Stimulated activated CD4-positive, alpha-beta T cell treated with anti-CD3 and anti-CD28 coated beads, Interleukin-15, amount 100 ng/mL, for 48 hours (primary cell): ENCODE data around the gene VPS33B.

ENCODE experiments used
- DNase-seq, 2 donors: peaks; one replicate each; pipeline ENCODE4 v3.0.0-alpha.2; 2020; ENCODE audit warnings: low read depth in 2 of 2

The VPS33B gene

DNA sequence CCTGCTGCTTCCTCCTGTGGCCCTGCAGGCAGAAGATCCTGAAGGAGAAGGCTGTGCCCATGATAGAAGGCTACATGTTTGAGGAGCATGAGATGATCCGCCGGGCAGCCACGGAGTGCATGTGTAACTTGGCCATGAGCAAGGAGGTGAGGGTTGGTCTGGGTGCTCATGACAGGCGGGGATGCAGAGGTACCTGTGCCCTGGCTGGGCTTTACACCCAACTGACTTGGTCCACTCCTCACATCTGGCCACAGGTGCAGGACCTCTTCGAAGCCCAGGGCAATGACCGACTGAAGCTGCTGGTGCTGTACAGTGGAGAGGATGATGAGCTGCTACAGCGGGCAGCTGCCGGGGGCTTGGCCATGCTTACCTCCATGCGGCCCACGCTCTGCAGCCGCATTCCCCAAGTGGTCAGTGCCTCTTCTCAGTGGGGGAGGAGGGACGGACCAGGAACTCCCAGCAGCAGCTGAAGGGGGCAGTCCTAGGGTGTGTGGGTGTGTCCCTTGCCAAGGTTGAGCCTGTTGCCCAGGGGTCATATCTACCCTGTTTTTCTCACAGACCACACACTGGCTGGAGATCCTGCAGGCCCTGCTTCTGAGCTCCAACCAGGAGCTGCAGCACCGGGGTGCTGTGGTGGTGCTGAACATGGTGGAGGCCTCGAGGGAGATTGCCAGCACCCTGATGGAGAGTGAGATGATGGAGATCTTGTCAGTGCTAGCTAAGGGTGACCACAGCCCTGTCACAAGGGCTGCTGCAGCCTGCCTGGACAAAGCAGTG is 69.3 kb downstream of the VPS33B start:
- DNase-seq, result no peak

DNA sequence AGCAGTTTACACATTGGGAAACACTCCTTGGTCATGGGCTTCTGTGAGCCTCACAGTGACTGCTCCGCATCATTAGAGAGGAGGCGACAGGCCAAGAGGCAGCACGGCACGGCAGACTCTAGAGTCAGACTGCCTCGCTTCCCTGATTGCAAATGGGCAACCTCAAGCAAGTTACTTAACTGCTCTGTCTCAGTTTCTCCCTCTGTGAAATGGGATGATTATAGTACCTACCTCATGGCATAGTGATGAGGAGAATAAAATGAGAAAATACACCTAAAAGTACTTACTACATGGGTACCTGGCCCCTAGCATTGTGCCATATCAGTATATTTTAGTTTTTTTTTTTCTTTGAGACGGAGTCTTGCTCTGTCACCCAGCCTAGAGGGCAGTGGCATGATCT is 71.7 kb downstream of the VPS33B start:
- no peak for DNase-seq

DNA sequence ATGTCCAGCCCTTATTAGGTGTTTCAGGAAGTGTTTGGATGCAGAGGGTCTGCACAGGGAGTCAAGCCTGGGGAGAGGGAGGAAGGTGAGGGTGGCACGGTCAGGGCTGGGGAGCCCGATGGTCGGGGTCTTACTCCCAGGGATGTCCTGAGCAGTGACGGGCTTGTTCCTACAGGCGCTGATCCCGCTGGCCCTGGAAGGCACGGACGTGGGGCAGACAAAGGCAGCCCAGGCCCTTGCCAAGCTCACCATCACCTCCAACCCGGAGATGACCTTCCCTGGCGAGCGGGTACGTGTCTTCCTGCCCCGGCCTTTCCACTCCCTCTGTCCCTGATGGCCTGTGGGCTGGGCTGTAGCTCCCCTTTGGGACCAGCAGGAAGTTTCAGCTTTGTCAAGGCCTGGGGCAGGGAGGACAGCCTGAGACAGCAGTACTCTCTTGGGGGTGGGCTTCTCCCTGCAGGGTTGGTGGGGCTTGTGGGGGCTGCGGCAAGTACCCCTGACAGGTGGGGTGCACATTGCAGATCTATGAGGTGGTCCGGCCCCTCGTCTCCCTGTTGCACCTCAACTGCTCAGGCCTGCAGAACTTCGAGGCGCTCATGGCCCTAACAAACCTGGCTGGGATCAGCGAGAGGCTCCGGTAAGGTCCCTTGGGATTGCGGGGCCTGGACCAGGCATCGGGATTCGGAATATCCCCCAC is 72.3 kb downstream of the VPS33B start:
- no peak for DNase-seq
